Measurements from ENCODE around the gene ZNF320.
"Not testable (repeated sequence)": the region's sequence is repeated elsewhere in the genome, so short reads cannot be mapped to it uniquely, and the experiment has no call there.

ZNF320 gene

DNA sequence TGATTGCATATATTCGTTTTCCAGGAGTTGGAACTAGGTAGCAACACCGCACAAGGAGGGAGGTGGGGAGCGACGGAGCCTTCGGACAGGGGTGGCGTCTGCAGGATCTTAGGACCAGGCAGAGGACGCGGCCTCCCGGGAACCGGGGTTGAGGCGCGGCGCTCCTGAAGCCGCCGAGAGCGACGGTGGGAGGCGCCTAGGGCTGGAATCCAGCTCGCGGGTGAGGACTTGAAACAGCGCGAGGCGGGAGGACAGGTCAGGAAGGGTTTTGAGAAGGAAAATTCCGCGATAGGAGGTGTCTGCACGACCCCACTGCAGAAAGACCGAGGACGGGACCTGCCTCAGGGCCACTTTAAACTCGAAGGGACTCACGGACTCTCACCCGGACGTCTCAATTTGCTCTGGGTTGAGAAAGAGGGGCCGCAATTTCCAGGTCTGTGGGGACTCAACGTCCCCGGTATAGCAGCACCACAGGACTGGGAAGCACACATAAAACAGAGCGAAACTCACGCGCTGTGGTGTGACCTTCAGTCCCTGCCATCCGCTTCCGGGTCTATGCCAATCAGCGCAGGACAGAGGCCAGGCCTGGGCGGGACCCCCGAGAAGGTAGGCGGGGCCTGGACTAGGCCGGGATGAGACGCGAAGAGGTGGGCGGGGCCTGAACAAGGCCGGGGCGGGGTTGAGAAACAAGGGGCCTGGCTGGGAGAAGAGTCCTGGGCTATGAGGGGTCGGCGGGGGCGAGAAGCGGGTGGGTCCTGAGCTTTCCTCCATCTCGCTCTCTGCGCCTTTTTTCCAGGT, at the start of gene ZNF320:
TSS of gene ZNF320 (minus strand) at position 498 of the 798 bp plus-strand sequence. CDS start 7,380 bp downstream, outside the sequence.
- in situ Hi-C loops (cut with MboI; ENCODE audit: low sequenced_read_pairs), result no loop called here

DNA sequence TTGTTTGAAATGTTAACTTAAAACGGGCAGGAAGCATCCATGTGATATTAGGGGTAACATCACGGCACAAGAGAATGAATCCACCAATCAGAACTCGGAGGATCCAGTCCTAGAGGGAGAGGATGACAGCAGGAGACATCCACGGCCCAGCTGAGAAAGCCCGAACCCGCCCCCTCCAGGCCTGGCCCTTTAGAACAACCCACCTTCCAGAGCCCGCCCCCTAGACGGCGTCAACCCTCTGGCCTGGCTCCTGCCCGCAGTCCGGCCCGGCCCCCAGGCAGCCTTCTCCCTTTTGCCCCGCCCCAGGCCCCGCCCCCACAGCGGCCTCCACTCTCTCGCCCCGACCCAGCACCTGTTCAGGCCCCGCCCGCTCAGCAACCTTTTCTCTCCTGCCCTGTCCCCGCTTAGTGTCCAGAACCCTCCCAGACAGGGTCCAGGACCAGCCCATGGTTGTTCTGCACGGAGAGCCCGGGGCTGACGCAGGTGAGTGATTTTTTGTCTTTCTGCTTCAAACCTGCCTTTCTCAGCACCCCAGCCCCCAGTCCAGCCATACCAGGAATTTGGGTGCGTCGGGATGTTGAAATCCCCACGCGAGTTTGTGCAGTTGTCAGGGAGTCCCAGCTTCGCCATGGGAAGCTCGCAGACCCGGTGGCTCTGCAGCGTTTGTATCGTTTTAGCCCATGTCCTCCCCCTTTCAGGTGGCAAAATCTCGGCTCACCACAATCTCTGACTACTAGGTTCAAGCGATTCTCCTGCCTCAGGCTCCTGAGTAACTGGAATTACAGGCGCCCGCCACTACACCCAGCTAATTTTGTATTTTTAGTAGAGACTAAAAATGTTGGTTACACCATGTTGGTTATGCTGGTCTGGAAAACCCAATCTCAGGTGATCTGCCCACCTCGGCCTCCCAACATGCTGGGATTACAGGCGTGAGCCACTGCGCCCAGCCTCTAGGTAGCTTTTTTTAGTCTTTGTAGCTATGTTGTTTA, 49.2 kb upstream of the ZNF320 start:
- in situ Hi-C loops (cut with MboI; ENCODE audit: low sequenced_read_pairs), result no loop called here

DNA sequence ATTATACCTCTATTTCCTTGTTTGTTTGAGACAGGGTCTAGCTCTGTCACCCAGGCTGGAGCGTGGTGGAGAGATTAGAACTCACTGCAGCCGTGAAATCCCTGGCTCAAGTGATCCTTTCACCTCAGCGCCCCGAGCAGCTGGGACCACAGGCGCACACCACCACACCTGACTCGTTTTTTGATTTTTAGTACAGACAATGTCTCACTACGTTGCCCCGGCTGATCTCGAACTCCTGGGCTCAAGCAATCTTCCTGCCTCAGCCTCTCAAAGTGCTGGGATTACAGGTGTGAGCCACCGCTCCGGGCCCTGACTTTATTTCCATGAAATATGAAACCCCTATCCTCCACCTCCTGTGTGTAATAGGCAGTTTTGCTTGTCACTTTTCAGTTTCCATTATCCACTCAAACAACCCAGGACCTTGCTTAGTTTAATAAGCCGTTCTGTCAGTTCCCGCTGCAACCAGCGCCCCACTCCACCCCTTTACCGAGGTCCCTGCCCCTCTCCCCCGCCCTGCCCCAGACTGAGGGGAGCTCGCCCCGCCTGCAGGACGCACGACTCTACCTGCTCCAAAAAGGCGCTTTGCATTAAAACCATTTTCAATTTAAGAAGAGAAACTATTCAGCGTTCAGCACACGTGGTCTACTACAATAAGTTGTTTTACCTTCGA, 48.4 kb upstream of the ZNF320 start:
- in situ Hi-C loops (cut with MboI; ENCODE audit: low sequenced_read_pairs), result no loop called here

DNA sequence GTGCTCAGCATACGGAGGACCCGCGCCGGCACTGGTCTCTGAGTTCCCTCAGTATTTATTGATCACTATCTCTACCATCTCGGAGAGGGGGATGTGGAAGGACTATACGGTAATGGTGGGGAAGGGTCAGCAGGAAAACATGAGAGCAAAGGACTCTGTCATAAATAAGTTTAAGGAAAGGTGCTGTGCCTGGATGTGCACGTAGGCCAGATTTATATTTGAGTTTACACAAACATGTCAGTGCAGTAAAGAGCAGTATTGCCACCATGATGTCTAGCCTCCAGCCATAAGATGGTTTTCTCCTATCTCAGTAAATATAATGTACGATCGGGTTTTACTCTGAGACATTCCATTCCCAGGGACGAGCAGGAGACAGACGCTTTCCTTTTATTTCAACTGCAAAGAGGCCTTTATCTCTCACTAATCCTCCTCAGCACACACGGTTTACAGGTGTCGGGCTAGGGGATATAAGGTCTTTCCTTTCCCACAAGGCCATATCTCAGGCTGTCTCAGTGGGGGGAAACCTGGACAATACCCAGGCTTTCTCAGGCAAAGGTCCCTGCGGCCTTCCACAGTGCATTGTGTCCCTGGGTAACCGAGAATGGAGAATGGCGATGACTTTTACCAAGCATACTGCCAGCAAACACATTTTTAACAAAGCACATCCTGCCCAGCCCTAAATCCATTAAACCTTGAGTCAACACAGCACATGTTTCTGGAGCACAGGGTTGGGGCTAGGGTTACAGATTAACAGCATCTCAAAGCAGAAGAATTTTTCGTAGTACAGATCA, 47.5 kb upstream of the ZNF320 start:
- in situ Hi-C loops (cut with MboI; ENCODE audit: low sequenced_read_pairs), result not testable (repeated sequence)

DNA sequence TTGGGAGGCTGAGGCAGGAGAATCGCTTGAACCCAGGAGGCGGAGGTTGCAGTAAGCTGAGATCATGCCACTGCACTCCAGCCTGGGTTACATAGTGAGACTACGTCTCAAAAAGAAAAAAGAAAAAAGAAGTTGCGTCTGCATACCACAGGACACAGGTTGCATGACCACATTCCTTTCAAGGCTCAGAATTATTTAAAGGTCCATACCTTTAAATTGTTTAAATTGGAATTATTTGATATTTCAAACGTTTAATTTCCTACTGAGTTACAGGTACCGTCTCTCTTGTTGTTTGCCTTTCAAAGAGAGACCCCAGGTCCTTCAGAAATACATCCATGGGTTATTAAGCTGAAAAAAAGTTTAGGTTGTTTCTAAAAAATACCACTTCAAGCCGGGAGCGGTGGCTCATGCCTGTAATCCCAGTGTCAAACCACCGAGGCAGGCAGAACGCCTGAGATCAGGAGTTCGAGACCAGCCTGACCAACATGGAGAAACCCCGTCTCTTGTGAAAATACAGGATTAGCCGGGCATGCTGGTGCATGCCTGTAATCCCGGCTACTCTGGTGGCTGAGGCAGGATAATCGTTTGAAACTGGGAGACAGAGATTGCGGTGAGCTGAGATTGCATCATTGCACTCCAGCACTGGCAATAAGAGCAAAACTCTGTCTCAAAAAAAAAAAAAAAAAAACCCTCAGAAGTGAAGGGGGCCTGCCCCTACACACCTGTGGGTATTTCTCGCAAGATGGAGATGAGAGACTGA, 46.6 kb upstream of the ZNF320 start:
- in situ Hi-C loops (cut with MboI; ENCODE audit: low sequenced_read_pairs), result no loop called here

DNA sequence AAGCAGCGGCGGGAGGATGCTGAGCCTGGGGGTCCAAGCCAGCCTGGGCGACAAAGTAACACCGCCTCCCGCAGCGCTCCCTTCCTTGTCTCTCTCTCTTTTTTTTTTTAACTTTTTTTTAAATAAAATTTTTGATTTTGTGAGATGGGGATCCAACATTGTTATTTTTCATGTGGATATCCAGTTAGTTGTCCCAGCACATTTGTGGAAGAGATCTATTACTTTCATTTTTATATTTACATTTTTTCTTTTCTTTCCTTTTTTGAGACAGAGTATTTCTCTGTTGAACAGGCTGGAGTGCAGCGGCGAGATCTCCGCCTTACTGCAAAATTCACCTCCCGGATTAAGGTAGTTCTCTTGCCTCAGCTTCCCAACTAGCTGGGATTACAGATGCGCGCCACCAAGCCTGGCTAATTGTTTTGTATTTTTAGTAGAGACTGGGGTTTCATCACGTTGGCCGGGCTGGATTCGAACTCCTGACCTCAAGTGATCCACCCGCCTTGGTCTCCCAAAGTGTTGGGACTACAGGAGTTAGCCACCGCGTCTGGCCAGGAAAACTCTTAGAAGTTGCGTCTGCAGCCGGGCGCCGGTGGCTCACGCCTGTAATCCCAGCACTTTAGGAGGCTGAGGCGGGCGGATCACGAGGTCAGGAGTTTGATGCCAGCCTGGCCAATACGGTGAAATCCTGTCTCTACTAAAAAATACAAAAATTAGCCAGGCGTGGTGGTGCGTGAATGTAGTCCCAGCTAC, 45.9 kb upstream of the ZNF320 start:
- in situ Hi-C loops (cut with MboI; ENCODE audit: low sequenced_read_pairs), result no loop called here

DNA sequence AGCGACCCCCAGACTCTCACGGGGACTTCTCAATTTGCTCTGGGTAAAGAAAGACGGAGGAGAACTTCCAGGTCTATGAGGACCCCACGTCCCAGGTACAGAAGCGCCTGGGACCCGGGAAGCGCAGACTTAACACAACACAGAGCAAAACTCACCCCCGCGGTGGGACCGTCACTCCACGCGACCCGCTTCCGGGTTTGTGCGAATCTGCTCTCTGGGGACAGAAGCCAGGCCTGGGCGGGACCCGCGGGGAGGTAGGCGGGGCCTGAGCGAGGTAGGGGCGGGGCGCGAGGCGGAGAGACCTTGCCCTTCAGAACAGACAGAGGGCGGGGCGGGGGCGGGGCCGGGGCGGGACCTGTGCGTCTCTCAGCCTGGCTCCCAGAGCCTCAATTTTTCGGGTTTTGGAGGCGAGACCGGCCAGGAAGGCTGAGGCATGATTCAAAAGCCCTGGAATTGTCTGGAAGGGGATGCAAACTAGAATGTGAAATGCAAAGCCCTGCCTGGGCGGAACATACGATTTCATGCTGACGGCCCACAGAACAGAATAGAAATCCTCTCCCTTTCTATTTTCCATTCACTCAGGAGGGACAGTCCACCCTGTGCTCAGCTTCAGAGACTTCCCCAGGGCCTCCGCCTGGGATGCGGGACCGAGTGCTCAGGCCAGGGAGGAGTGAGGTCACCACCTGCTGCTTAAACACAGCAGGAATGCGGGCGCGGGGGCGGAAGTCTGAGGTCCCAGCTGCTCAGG, 45.1 kb upstream of the ZNF320 start:
- in situ Hi-C loops (cut with MboI; ENCODE audit: low sequenced_read_pairs), result no loop called here

DNA sequence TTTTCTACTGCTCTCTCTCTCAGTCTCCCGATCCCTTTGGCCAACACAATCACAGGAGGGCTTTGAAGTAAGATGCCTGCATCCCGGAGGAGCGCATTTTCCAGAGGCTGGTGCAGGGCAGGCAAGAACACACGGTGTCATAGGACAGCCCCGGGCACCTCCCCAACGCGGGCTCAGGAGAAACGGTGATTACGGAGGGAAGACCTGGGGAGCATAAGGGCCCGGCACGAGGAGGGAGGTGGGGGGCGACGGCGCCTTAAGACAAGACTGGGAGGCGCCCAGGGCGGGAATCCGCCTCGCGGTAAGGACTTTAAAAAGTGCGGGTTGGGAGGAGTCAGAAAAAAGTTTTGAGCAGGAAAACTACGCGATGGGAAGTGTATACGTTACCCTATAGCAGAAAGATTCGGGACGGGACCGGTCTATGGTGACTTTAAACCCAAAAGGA, 44.5 kb upstream of the ZNF320 start:
- in situ Hi-C loops (cut with MboI; ENCODE audit: low sequenced_read_pairs), result no loop called here

DNA sequence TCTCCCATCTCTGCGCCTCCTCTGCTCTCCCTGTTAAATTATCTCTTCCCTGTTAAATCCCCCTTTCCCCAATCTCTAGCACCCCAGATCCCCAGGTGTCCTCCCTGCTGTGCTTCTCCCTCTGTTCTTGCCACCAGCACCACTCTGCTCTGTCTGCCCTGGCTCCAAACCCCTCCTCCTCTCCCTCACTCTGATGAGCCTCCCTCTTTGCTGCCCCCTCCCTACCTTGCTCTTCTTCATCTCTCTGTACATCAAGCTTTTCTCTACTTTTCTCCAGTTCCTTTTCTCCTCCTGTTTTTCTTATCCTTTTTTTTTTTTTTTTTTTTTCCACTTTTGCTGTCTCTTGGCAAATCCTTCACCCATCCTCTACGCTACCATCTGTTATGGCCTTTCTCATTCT, 44.1 kb upstream of the ZNF320 start:
- in situ Hi-C loops (cut with MboI; ENCODE audit: low sequenced_read_pairs), result not testable (repeated sequence)

DNA sequence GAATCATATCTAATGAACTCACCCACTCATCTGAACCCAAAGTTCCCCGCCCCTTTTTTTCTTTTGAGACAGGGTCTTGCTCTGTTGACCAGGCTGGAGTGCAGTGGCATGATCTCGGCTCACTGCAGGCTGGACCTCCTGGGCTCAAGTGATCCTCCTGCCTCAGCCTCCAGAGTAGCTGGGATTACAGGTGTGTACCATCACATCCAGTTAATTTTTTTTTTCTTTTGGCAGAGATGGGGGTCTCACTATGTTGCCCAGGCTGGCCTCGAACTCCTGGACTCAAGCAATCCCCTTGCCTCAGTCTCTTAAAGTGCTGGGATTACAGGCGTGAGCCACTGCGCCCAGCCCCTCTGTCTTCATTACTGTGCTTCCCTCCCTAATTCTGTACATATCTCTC, 43.5 kb upstream of the ZNF320 start:
- in situ Hi-C loops (cut with MboI; ENCODE audit: low sequenced_read_pairs), result not testable (repeated sequence)

DNA sequence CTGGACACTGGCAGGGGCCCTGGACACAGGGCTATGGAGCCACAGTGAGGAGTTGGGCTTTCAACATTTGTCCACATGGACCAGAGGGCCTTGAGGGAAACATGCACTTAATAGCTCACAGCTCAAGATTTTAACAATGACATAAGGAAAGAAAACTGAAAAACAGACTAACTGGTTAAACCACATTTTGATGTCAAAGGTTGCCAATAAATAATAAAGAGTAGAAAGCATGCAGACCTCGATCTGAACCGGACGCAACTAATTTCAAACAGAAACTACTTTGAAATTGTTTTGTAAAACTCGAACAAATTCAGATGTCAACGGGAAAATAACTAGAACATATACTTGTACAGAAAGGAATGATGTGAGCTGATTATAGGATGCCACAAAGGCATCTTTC, 41.3 kb upstream of the ZNF320 start:
- in situ Hi-C loops (cut with MboI; ENCODE audit: low sequenced_read_pairs), result no loop called here

DNA sequence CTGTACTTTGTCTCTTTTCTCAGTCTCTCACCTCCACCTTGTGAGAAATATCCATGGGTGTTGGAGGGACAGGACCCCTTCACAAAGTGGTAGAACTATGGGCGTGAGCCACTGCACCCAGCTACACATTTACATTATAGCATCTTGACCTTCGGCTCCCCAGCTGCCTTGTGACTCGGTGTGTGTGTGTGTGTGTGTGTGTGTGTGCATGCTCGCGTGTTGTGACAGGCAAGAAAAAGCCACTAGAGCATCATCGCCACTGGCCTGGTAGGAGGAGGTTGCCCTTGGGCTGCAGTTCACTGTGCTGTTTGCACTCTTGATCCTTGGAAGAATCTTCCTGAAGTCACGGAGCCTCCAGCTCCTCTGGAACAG, 39.5 kb upstream of the ZNF320 start:
- in situ Hi-C loops (cut with MboI; ENCODE audit: low sequenced_read_pairs), result no loop called here

DNA sequence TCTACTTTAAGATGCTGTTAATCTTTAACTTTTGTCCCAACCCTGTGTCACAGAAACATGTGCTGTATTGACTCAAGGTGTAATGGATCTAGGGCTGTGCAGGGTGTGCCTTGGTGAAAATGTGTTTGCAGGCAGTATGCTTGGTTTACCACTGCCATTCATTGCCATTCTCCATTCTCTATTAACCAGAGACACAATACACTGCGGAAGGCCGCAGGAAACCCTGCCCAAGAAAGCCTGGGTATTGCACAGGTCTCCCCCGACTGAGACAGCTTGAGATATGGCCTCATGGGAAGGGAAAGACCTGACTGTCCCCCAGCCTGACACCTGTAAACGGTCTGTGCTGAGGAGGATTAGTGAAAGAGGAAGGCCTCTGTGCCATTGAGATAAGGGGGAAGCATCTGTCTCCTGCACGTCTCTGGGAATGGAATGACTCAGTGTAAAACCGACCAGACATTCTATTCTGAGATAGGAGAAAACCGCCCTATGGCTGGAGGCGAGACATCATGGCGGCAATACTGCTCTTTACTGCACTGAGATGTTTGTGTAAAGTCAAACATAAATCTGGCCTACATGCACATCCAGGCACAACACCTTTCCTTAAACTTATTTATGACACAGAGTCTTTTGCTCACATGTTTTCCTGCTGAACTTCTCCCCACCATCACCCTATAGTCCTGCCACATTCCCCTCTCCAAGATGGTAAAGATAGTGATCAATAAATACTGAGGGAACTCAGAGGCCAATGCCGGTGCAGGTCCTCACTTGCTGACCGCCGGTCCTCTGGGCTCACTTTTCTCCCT, 38.9 kb upstream of the ZNF320 start:
- in situ Hi-C loops (cut with MboI; ENCODE audit: low sequenced_read_pairs), result no loop called here

DNA sequence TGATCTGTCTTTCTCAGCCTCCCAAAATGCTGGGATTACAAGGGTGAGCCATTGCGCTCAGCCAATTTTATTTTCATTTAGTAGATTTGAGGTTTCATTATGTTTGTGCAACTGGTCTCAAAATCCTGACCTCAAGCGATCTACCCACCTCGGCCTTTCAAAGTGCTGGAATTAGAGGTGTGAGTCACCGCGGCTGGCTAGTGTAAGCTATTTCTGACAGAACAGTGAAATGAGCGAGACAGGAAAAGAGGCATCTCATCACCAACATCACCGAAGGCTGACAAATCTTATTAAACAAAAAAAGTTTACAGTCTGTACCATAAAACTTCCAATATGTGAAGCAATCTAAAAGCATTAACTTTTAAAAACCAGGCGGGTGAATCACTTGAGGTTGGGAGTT, 38.0 kb upstream of the ZNF320 start:
- in situ Hi-C loops (cut with MboI; ENCODE audit: low sequenced_read_pairs), result no loop called here

DNA sequence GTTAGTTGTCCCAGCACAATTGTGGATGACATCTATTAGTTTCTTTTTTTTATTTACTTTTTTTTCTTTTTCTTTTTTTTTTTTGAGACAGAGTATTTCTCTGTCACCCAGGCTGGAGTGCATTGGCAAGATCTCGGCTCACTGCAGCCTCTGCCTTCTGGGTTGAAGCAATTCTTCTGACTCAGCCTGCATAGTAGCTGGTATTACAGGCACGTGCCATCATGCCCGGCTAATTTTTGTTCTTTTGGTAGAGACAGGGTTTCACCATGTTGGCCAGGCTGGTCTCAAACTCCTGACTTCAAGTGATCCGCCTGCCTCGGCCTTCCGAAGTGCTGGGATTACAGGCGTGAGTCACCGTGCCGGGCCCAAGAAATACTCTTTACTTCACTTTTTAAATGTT, 27.2 kb upstream of the ZNF320 start:
- in situ Hi-C loops (cut with MboI; ENCODE audit: low sequenced_read_pairs), result not testable (repeated sequence)

DNA sequence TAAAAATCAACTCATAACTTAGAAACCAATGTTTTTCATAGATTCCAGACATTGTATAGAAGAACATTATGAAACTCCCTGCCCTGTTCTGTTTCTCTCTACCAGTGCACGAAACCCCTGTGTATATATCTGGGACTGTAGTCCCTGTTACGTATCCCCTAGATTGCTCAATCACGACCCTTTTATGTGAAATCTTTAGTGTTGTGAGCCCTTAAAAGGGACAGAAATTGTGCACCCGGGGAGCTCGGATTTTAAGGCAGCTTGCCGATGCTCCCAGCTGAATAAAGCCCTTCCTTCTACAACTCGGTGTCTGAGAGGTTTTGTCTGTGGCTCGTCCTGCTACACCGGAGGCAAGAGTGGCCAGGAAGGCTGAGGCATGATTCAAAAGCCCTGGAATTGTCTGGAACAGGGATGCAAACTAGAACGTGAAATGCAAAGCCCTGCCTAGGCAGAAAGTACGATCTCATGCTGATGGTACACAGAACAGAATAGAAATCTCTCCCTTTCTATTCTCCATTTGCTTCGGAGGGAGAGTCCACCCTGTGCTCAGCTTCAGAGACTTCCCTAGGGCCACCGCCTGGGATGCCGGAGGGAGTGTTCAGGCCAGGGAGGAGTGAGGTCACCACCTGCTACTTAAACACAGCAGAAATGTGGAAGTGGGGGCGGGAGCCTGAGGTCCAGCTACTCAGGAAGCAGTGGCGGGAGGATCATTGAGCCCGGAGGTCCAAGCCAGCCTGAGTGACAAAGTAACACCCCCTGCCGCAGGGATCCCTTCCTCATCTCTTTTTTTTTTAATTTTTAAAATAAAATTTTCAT, 26.6 kb upstream of the ZNF320 start:
- in situ Hi-C loops (cut with MboI; ENCODE audit: low sequenced_read_pairs), result no loop called here

Data from hTERT RPE-1 (cell line).